Measurements from ENCODE around the gene GPR61.

- TF ChIP-seq POLR2A (IDR thresholded peaks at IDR 0.05) (no peak), CTCF (IDR thresholded peaks at IDR 0.05) (no peak), EP300 (IDR thresholded peaks at IDR 0.05) (no peak)
Observed at GRCh38 chr1:109573785-109574184, 34.1 kb downstream of the GPR61 start.

All from tibial nerve (tissue), 4 donors.